ACC112 (cell line): ENCODE measurements around the gene OLFML2A.

Source experiments
- H2AFZ ChIP-seq: fragments of 200-600 bp; sonication (generic); one replicate; pipeline ENCODE4 v1.6.0; 2017; ENCODE audit warnings: antibody characterized with exemption, low read length; ENCODE audit not compliant: unreplicated experiment
- H3K27ac ChIP-seq: fragments of 200-600 bp; sonication (generic); 2 replicates; pipeline ENCODE4 v1.5.1; 2014; ENCODE audit warnings: low read depth, mild to moderate bottlenecking, antibody characterized with exemption, low read length, moderate library complexity
- H3K27me3 ChIP-seq: fragments of 200-600 bp; sonication (generic); 2 replicates; pipeline ENCODE4 v1.6.1; 2014; ENCODE audit warnings: mild to moderate bottlenecking, antibody characterized with exemption, low read length, moderate library complexity, mixed read lengths; ENCODE audit not compliant: insufficient read depth
- H3K36me3 ChIP-seq: fragments of 200-600 bp; sonication (generic); 2 replicates; pipeline ENCODE4 v1.6.1; 2016; ENCODE audit warnings: mild to moderate bottlenecking, antibody characterized with exemption, low read length, moderate library complexity, mixed read lengths; ENCODE audit not compliant: insufficient read depth
- H3K4me1 ChIP-seq: fragments of 200-600 bp; sonication (generic); one replicate; pipeline ENCODE4 v1.6.1; 2016; ENCODE audit warnings: low read length, mixed read lengths; ENCODE audit not compliant: insufficient read depth, unreplicated experiment, control insufficient read depth
- H3K4me3 ChIP-seq: fragments of 200-600 bp; sonication (generic); 2 replicates; pipeline ENCODE4 v1.5.1; 2014; ENCODE audit warnings: mild to moderate bottlenecking, low read depth, low read length
- H3K79me2 ChIP-seq: fragments of 200-600 bp; sonication (generic); one replicate; pipeline ENCODE4 v1.6.0; 2016; ENCODE audit warnings: low read length; ENCODE audit not compliant: control insufficient read depth, unreplicated experiment, insufficient read depth

OLFML2A gene

DNA sequence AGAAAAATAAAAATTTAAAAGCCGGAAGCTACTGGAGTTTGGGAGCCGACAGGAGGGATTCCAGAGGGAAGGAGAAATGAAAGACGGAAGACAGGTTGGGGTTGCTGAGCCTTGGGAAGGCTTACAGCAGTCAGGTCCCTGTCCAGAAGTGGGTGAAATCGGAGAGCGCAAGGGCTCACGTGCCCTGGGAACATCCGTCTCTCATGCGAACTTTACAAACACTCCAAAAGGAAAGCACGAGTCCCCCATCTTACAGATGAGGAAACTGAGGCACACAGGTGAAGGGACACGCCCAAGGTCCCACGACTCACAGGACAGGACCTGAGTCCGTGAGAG is 347 bp upstream of the OLFML2A start:
- Histone ChIP-seq H3K4me1 (peaks cover 15% of the 10 kb centered on the region), H3K36me3 (no peaks in the 10 kb centered on the region), H3K27me3 (peaks cover 22% of the 10 kb centered on the region), H3K27ac (no peak overlapping the region), H3K4me3 (peak overlapping the region; percentile 75), H3K79me2 (no peaks in the 10 kb centered on the region), H2AFZ (peak overlapping the region; percentile 87)

DNA sequence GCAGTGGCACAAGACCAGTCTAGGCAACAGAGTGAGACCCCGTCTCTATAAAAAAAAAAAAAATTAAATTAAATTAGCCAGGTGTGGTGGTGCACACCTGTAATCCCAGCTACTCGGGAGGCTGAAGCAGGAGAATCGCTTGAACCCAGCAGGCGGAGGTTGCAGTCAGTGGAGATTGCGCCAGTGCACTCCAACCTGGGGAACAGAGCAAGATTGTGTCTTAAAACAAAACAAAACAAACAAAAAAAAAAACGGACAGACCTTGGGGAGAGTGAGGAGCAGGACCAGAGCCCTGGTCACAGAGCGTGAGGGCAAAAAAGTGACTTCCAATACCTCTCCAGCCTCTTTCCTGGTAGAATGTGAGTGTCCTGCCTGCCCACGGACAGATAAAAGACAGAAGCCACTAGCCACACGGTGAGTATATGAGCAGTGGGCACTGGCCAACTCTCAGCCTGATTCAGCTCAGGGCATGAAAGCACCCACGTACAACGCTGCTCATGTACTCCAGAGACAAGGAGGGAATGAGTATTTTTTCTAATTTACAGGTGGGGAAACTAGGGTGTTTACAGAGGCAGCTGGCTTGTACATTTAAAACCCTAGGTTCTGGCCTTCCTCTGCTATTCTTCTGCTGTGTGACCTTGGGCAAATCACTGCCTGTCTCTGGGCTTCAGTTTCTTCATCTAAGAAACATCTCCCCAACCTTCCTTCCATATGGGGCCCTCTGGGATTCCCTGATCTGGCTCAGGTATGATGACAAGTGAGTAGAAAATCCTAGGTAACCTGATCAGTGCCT is 1.8 kb downstream of the OLFML2A start:
- Histone ChIP-seq H3K4me1 (peaks cover 18% of the 10 kb centered on the region), H3K4me3 (0 out of 2 replicates have a peak overlapping the region, but pooled peaks have one; percentile 18), H3K79me2 (no peaks in the 10 kb centered on the region), H3K27me3 (peaks cover 16% of the 10 kb centered on the region), H2AFZ (no peak overlapping the region), H3K27ac (no peak overlapping the region), H3K36me3 (no peaks in the 10 kb centered on the region)

GRCh38 chr9:124779368-124780059 is 2.6 kb downstream of the OLFML2A start:
- Histone ChIP-seq H3K4me1 (peaks cover 18% of the 10 kb centered on the region), H3K79me2 (no peaks in the 10 kb centered on the region), H3K27ac (no peak overlapping the region), H3K36me3 (no peaks in the 10 kb centered on the region), H2AFZ (no peak overlapping the region), H3K27me3 (peaks cover 16% of the 10 kb centered on the region), H3K4me3 (peak overlapping the region; percentile 18; the same call in 1 of the 2 replicates)

GRCh38 chr9:124780060-124780756 is 3.3 kb downstream of the OLFML2A start:
- H3K79me2 ChIP-seq: no peaks in the 10 kb centered on the region
- no peak overlapping the region for H3K27ac ChIP-seq
- H3K4me1 ChIP-seq: peaks cover 18% of the 10 kb centered on the region
- no peaks in the 10 kb centered on the region for H3K36me3 ChIP-seq
- no peak overlapping the region for H2AFZ ChIP-seq
- peaks cover 16% of the 10 kb centered on the region for H3K27me3 ChIP-seq
- no peak overlapping the region for H3K4me3 ChIP-seq

DNA sequence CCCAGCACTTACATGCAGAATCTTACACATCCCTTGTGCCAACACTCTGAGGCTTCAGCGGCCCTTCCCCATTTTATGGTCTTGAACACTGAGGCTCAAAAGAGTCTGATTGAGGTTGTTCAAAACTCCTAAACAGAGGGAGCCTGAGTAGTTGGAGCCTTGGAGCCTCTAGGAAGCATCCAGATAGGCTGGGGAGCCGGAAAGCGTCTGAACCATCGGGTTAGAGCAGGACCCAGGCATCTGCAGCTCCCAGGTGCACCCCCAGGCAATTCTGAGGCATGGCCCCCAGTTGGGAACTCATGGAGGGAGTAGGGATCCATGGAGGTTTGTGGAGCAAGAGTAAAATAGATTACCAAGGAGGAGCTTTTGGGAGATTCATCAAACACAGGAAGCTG is 3.8 kb downstream of the OLFML2A start:
- no peaks in the 10 kb centered on the region for H3K79me2 ChIP-seq
- H3K27ac ChIP-seq: no peak overlapping the region
- no peak overlapping the region for H2AFZ ChIP-seq
- peaks cover 15% of the 10 kb centered on the region for H3K27me3 ChIP-seq
- H3K4me3 ChIP-seq: no peak overlapping the region
- H3K36me3 ChIP-seq: no peaks in the 10 kb centered on the region
- peaks cover 18% of the 10 kb centered on the region for H3K4me1 ChIP-seq

- H3K4me3 ChIP-seq: no peak overlapping the region
- no peaks in the 10 kb centered on the region for H3K36me3 ChIP-seq
- peaks cover 18% of the 10 kb centered on the region for H3K4me1 ChIP-seq
- no peaks in the 10 kb centered on the region for H3K79me2 ChIP-seq
- H3K27me3 ChIP-seq: peaks cover 4% of the 10 kb centered on the region; the same call in 1 of the 2 replicates
- H2AFZ ChIP-seq: no peak overlapping the region
- H3K27ac ChIP-seq: no peak overlapping the region
Observed at GRCh38 chr9:124781967-124782660, 5.2 kb downstream of the OLFML2A start.

GRCh38 chr9:124782661-124783574 is 6.0 kb downstream of the OLFML2A start:
- Histone ChIP-seq H2AFZ (no peak overlapping the region), H3K27ac (no peak overlapping the region), H3K36me3 (no peaks in the 10 kb centered on the region), H3K27me3 (no peaks in the 10 kb centered on the region), H3K79me2 (no peaks in the 10 kb centered on the region), H3K4me1 (peaks cover 18% of the 10 kb centered on the region), H3K4me3 (no peak overlapping the region)

DNA sequence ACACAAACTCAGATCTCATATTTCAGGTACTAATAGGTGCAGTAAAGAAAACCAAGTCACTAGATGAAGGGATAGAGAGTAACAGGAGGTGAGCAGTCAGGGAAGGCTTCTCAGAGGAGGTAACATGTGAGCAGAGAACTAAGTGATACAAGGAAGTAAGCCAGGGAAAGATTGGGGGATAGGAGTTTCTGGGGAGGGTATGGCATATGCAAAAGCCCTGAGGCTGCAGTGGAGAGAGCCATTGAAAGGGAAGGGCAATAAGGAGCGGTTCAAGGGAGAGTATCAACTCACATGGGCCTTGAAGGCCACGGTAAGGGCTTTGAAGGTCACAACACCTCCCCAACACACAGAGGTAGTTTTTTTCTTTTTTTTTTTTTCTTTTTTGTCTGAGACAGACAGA is 6.9 kb downstream of the OLFML2A start:
- Histone ChIP-seq H3K4me1 (peaks cover 17% of the 10 kb centered on the region), H3K36me3 (no peaks in the 10 kb centered on the region), H3K4me3 (no peak overlapping the region), H3K27me3 (0 out of 2 replicates have a peak, but pooled peaks cover 3% of the 10 kb centered on the region), H2AFZ (no peak overlapping the region), H3K27ac (no peak overlapping the region), H3K79me2 (no peaks in the 10 kb centered on the region)

GRCh38 chr9:124784509-124784908 is 7.6 kb downstream of the OLFML2A start:
- Histone ChIP-seq H3K4me1 (peaks cover 11% of the 10 kb centered on the region), H3K79me2 (no peaks in the 10 kb centered on the region), H3K36me3 (no peaks in the 10 kb centered on the region), H3K27ac (no peak overlapping the region), H3K27me3 (0 out of 2 replicates have a peak, but pooled peaks cover 4% of the 10 kb centered on the region), H3K4me3 (no peak overlapping the region), H2AFZ (no peak overlapping the region)
